ENCODE results near the gene EEFSEC.

The EEFSEC gene

GRCh38 chr3:128319107-128319506 lies 165.8 kb downstream of the EEFSEC start:
- Histone ChIP-seq H3K27ac (ENCODE audit: low read depth, low read length, severe bottlenecking) (no peak overlapping the region), H3K4me3 (ENCODE audit: extremely low read depth, insufficient read depth, low read length, poor library complexity, severe bottlenecking) (no peak overlapping the region), H3K36me3 (ENCODE audit: control insufficient read depth, insufficient read depth, low read length) (peaks cover 3% of the 10 kb centered on the region), H3K4me1 (ENCODE audit: control insufficient read depth, insufficient read depth, low read length, poor library complexity, severe bottlenecking) (no peaks in the 10 kb centered on the region), H3K9me3 (ENCODE audit: control insufficient read depth, low read length) (no peaks in the 10 kb centered on the region)
- 89 to 93% methylated on average over 6 to 8 of the region's 8 CpGs for WGBS, 2 experiments (ENCODE audit: insufficient coverage in 2 of 2)

GRCh38 chr3:128319741-128320141 lies 166.5 kb downstream of the EEFSEC start:
- WGBS, 2 experiments (ENCODE audit: insufficient coverage in 2 of 2), result 91 to 94% methylated on average over 6 of the region's 6 CpGs

GRCh38 chr3:128320551-128321340 lies 167.5 kb downstream of the EEFSEC start:
- WGBS, 2 experiments (ENCODE audit: insufficient coverage in 2 of 2), result 94 to 96% methylated on average over 8 of the region's 8 CpGs
- Histone ChIP-seq H3K4me3 (ENCODE audit: extremely low read depth, insufficient read depth, low read length, poor library complexity, severe bottlenecking) (no peak overlapping the region), H3K36me3 (ENCODE audit: control insufficient read depth, insufficient read depth, low read length) (peaks cover 3% of the 10 kb centered on the region), H3K27ac (ENCODE audit: low read depth, low read length, severe bottlenecking) (no peak overlapping the region), H3K9me3 (ENCODE audit: control insufficient read depth, low read length) (no peaks in the 10 kb centered on the region), H3K4me1 (ENCODE audit: control insufficient read depth, insufficient read depth, low read length, poor library complexity, severe bottlenecking) (no peaks in the 10 kb centered on the region)

More at GRCh38 chr3:128319741-128320141, 166.5 kb downstream of the EEFSEC start:
- H3K4me3 ChIP-seq (ENCODE audit: extremely low read depth, insufficient read depth, low read length, poor library complexity, severe bottlenecking), result no peak overlapping the region
- peaks cover 3% of the 10 kb centered on the region for H3K36me3 ChIP-seq (ENCODE audit: control insufficient read depth, insufficient read depth, low read length)
- H3K9me3 ChIP-seq (ENCODE audit: control insufficient read depth, low read length), result no peaks in the 10 kb centered on the region
- no peaks in the 10 kb centered on the region for H3K4me1 ChIP-seq (ENCODE audit: control insufficient read depth, insufficient read depth, low read length, poor library complexity, severe bottlenecking)
- H3K27ac ChIP-seq (ENCODE audit: low read depth, low read length, severe bottlenecking), result no peak overlapping the region

- WGBS, 2 experiments (ENCODE audit: insufficient coverage in 2 of 2), result 96 to 97% methylated on average over 4 of the region's 4 CpGs
- Histone ChIP-seq H3K9me3 (ENCODE audit: control insufficient read depth, low read length) (no peaks in the 10 kb centered on the region), H3K36me3 (ENCODE audit: control insufficient read depth, insufficient read depth, low read length) (peaks cover 3% of the 10 kb centered on the region), H3K4me1 (ENCODE audit: control insufficient read depth, insufficient read depth, low read length, poor library complexity, severe bottlenecking) (no peaks in the 10 kb centered on the region), H3K4me3 (ENCODE audit: extremely low read depth, insufficient read depth, low read length, poor library complexity, severe bottlenecking) (no peak overlapping the region), H3K27ac (ENCODE audit: low read depth, low read length, severe bottlenecking) (no peak overlapping the region)
These were observed 168.1 kb downstream of the EEFSEC start for GRCh38 chr3:128321418-128321817.

- H3K27ac ChIP-seq (ENCODE audit: low read depth, low read length, severe bottlenecking), result no peak overlapping the region
- H3K4me1 ChIP-seq (ENCODE audit: control insufficient read depth, insufficient read depth, low read length, poor library complexity, severe bottlenecking), result no peaks in the 10 kb centered on the region
- WGBS, 2 experiments (ENCODE audit: insufficient coverage in 2 of 2), result 81 to 86% methylated on average over 12 to 13 of the region's 14 CpGs
- H3K4me3 ChIP-seq (ENCODE audit: extremely low read depth, insufficient read depth, low read length, poor library complexity, severe bottlenecking), result no peak overlapping the region
- H3K36me3 ChIP-seq (ENCODE audit: control insufficient read depth, insufficient read depth, low read length), result peaks cover 3% of the 10 kb centered on the region
- no peaks in the 10 kb centered on the region for H3K9me3 ChIP-seq (ENCODE audit: control insufficient read depth, low read length)
These were observed 169.0 kb downstream of the EEFSEC start for GRCh38 chr3:128322030-128323022.

GRCh38 chr3:128323206-128324081 lies 170.2 kb downstream of the EEFSEC start:
- Histone ChIP-seq H3K4me1 (ENCODE audit: control insufficient read depth, insufficient read depth, low read length, poor library complexity, severe bottlenecking) (no peaks in the 10 kb centered on the region), H3K27ac (ENCODE audit: low read depth, low read length, severe bottlenecking) (no peak overlapping the region), H3K4me3 (ENCODE audit: extremely low read depth, insufficient read depth, low read length, poor library complexity, severe bottlenecking) (no peak overlapping the region), H3K9me3 (ENCODE audit: control insufficient read depth, low read length) (no peaks in the 10 kb centered on the region), H3K36me3 (ENCODE audit: control insufficient read depth, insufficient read depth, low read length) (peaks cover 3% of the 10 kb centered on the region)
- 91 to 93% methylated on average over 10 to 16 of the region's 17 CpGs for WGBS, 2 experiments (ENCODE audit: insufficient coverage in 2 of 2)

- Histone ChIP-seq H3K4me3 (ENCODE audit: extremely low read depth, insufficient read depth, low read length, poor library complexity, severe bottlenecking) (no peak overlapping the region), H3K36me3 (ENCODE audit: control insufficient read depth, insufficient read depth, low read length) (peaks cover under 1% of the 10 kb centered on the region), H3K4me1 (ENCODE audit: control insufficient read depth, insufficient read depth, low read length, poor library complexity, severe bottlenecking) (no peaks in the 10 kb centered on the region), H3K27ac (ENCODE audit: low read depth, low read length, severe bottlenecking) (no peak overlapping the region), H3K9me3 (ENCODE audit: control insufficient read depth, low read length) (no peaks in the 10 kb centered on the region)
- WGBS, 2 experiments (ENCODE audit: insufficient coverage in 2 of 2), result 87 to 96% methylated on average over 4 to 5 of the region's 8 CpGs
These were observed 171.8 kb downstream of the EEFSEC start for GRCh38 chr3:128324911-128325592.

- Histone ChIP-seq H3K9me3 (ENCODE audit: control insufficient read depth, low read length) (no peaks in the 10 kb centered on the region), H3K36me3 (ENCODE audit: control insufficient read depth, insufficient read depth, low read length) (no peaks in the 10 kb centered on the region)
- 92 to 93% methylated on average over 1 to 3 of the region's 4 CpGs for WGBS, 2 experiments (ENCODE audit: insufficient coverage in 2 of 2)
These were observed 173.0 kb downstream of the EEFSEC start for GRCh38 chr3:128326051-128326823.

GRCh38 chr3:128327606-128328031 lies 174.3 kb downstream of the EEFSEC start:
- no peaks in the 10 kb centered on the region for H3K4me1 ChIP-seq (ENCODE audit: control insufficient read depth, insufficient read depth, low read length, poor library complexity, severe bottlenecking)
- WGBS, 2 experiments (ENCODE audit: insufficient coverage in 2 of 2), result 96 to 98% methylated on average over 4 to 6 of the region's 6 CpGs
- H3K36me3 ChIP-seq (ENCODE audit: control insufficient read depth, insufficient read depth, low read length), result no peaks in the 10 kb centered on the region
- H3K9me3 ChIP-seq (ENCODE audit: control insufficient read depth, low read length), result no peaks in the 10 kb centered on the region
- no peak overlapping the region for H3K27ac ChIP-seq (ENCODE audit: low read depth, low read length, severe bottlenecking)
- no peak overlapping the region for H3K4me3 ChIP-seq (ENCODE audit: extremely low read depth, insufficient read depth, low read length, poor library complexity, severe bottlenecking)

More at GRCh38 chr3:128326051-128326823, 173.0 kb downstream of the EEFSEC start:
- Histone ChIP-seq H3K27ac (ENCODE audit: low read depth, low read length, severe bottlenecking) (no peak overlapping the region), H3K4me1 (ENCODE audit: control insufficient read depth, insufficient read depth, low read length, poor library complexity, severe bottlenecking) (no peaks in the 10 kb centered on the region), H3K4me3 (ENCODE audit: extremely low read depth, insufficient read depth, low read length, poor library complexity, severe bottlenecking) (no peak overlapping the region)
